K562 (cell line): Measurements from ENCODE around the gene CCL27. TPM values are rescaled to one million over a fixed set of nuclear protein-coding genes. Genes with fewer than 3 reads are reported as not detected.

Experiments used
- ARID3A ChIP-seq: IDR thresholded peaks from 2 replicates; pipeline ENCODE4 v1.6.1; 2012; ENCODE audit warnings: low read depth, low read length, improper control_type of control experiment, borderline replicate concordance
- BACH1 ChIP-seq: fragments of 200-800 bp; sonication (Bioruptor generic); IDR thresholded peaks from 2 replicates; pipeline ENCODE4 v1.6.1; 2016; ENCODE audit warnings: missing genetic modification characterization, missing compliant biosample characterization
- BMI1 ChIP-seq: fragments of 150-350 bp; IDR thresholded peaks from 2 replicates; pipeline ENCODE4 v1.6.1; 2014; ENCODE audit warnings: low read length
- CBX2 ChIP-seq: fragments of 200-600 bp; sonication (generic); IDR thresholded peaks from one replicate; pipeline ENCODE4 v1.6.1; 2012; ENCODE audit warnings: mild to moderate bottlenecking, low read length, inconsistent platforms; ENCODE audit not compliant: insufficient read depth, poor library complexity, severe bottlenecking
- E2F6 ChIP-seq, 2 experiments: IDR thresholded peaks; 2 replicates each; pipeline ENCODE4 v1.6.1; 2011; ENCODE audit warnings: borderline replicate concordance in 1 of 2, control low read depth in 1 of 2, low read depth in 1 of 2, low read length in 1 of 2, mild to moderate bottlenecking in 1 of 2, mixed read lengths in 1 of 2, moderate library complexity in 1 of 2; ENCODE audit not compliant: insufficient read depth in 1 of 2, insufficient read length in 1 of 2, poor library complexity in 1 of 2, severe bottlenecking in 1 of 2; ENCODE audit errors: extremely low read depth in 1 of 2
- FOS ChIP-seq: IDR thresholded peaks from 3 replicates; pipeline ENCODE4 v1.6.1; 2011; ENCODE audit not compliant: insufficient read length; ENCODE audit errors: extremely low read depth
- HNRNPH1 ChIP-seq: fragments of 200-400 bp; formaldehyde crosslinking; optimal IDR thresholded peaks from 2 replicates; pipeline ENCODE3; 2017; ENCODE audit warnings: low read depth, mild to moderate bottlenecking, low read length, moderate library complexity
- KHSRP ChIP-seq: fragments of 450-650 bp; IDR thresholded peaks from 2 replicates; pipeline ENCODE4 v1.6.1; 2017
- MAFF ChIP-seq: IDR thresholded peaks from 2 replicates; pipeline ENCODE4 v1.6.1; 2012; ENCODE audit warnings: low read length, improper control_type of control experiment
- NBN ChIP-seq: fragments of 450-650 bp; IDR thresholded peaks from 2 replicates; pipeline ENCODE4 v1.6.1; 2016; ENCODE audit warnings: low read depth, mild to moderate bottlenecking
- NCOR1 ChIP-seq: fragments of 450-650 bp; IDR thresholded peaks from 2 replicates; pipeline ENCODE4 v1.6.1; 2016; ENCODE audit warnings: mild to moderate bottlenecking, moderate library complexity
- RB1 ChIP-seq: fragments of 450-650 bp; IDR thresholded peaks from 2 replicates; pipeline ENCODE4 v1.6.1; 2017; ENCODE audit warnings: low read depth, mild to moderate bottlenecking
- RFX1 ChIP-seq: fragments of 450-650 bp; IDR thresholded peaks from 2 replicates; pipeline ENCODE4 v1.6.1; 2016; ENCODE audit warnings: mild to moderate bottlenecking, moderate library complexity
- SLC30A9 ChIP-seq: fragments of 250-450 bp; sonication (Bioruptor Pico); IDR thresholded peaks from 2 replicates; pipeline ENCODE4 v1.8.0; 2022; ENCODE audit warnings: mild to moderate bottlenecking, moderate library complexity
- SP1 ChIP-seq: sonication (generic); formaldehyde crosslinking; IDR thresholded peaks from 2 replicates; pipeline ENCODE4 v1.8.1; 2022; ENCODE audit warnings: mild to moderate bottlenecking, missing genetic modification reagents
- TAF15 ChIP-seq: fragments of 200-400 bp; formaldehyde crosslinking; IDR thresholded peaks from 2 replicates; pipeline ENCODE4 v1.6.1; 2017; ENCODE audit warnings: mild to moderate bottlenecking, low read depth, low read length, moderate library complexity
- VEZF1 ChIP-seq: fragments of 200-800 bp; sonication (Bioruptor generic); IDR thresholded peaks from 2 replicates; pipeline ENCODE4 v1.6.1; 2017; ENCODE audit warnings: missing genetic modification characterization, missing compliant biosample characterization
- WHSC1 ChIP-seq: IDR thresholded peaks from one replicate; pipeline ENCODE4 v1.6.1; 2012; ENCODE audit warnings: low read length, control low read depth, inconsistent platforms
- ZNF586 ChIP-seq: fragments of 450-650 bp; formaldehyde crosslinking; conservative IDR thresholded peaks from 2 replicates; pipeline ENCODE4 v1.4.0; 2020; ENCODE audit warnings: mild to moderate bottlenecking, moderate library complexity
- polyA plus RNA-seq, 8 experiments: library from polyadenylated mRNA; depleted of rRNA in 4 of 8; stranded (reverse) in 5 of 8; unstranded in 3 of 8; fragments of >200 nt; fragmentation: Nextera tagmentation in 2 of 8; fragmentation: Illumina TruSeq in 1 of 8; extraction: Ambion mirVana in 2 of 8; extraction: Trizol in 1 of 8; gene quantifications; 2 replicates each; pipeline versions ENCODE4 v1.2.1 to v1.2.3, GENCODE V29; 2011 to 2014; ENCODE audit warnings: inconsistent platforms in 1 of 8, missing spikeins in 1 of 8
- total RNA-seq, 7 experiments: library from RNA; depleted of rRNA in 6 of 7; stranded (reverse); fragments of >200 nt in 6 of 7; fragmentation: Illumina TruSeq in 2 of 7; extraction: Trizol in 2 of 7; gene quantifications; 2 replicates each; pipeline versions ENCODE4 v1.2.1 to v1.2.3, GENCODE V29; 2011 to 2021; ENCODE audit warnings: low replicate concordance in 1 of 7
- TF ChIP-seq, protein P1 (sequence below): fragments of 250-450 bp; sonication (Bioruptor Pico); IDR thresholded peaks from 2 replicates; pipeline ENCODE4 v1.4.0; 2020; ENCODE audit warnings: mild to moderate bottlenecking
- TF ChIP-seq, protein P2 (sequence below): sonication (generic); formaldehyde crosslinking; IDR thresholded peaks from 2 replicates; pipeline ENCODE4 v1.8.1; 2023; ENCODE audit warnings: mild to moderate bottlenecking, missing genetic modification reagents, moderate library complexity

CCL27 gene
- total and polyA plus RNA-seq, 9 of the 15 experiments (the other 6 are each of a cell fraction or from before 2014, with no cell fraction given) = 0.10 to 0.53 (median 0.27) TPM; not detected in 5

- no peak for TF ChIP-seq ARID3A
- TF ChIP-seq KHSRP = no peak
- TF ChIP-seq BMI1 = no peak
- no peak for TF ChIP-seq HNRNPH1
- TF ChIP-seq ZNF586 (CRISPR knock-in tag) = no peak
- no peak for TF ChIP-seq RB1
- TF ChIP-seq, protein P1, sequence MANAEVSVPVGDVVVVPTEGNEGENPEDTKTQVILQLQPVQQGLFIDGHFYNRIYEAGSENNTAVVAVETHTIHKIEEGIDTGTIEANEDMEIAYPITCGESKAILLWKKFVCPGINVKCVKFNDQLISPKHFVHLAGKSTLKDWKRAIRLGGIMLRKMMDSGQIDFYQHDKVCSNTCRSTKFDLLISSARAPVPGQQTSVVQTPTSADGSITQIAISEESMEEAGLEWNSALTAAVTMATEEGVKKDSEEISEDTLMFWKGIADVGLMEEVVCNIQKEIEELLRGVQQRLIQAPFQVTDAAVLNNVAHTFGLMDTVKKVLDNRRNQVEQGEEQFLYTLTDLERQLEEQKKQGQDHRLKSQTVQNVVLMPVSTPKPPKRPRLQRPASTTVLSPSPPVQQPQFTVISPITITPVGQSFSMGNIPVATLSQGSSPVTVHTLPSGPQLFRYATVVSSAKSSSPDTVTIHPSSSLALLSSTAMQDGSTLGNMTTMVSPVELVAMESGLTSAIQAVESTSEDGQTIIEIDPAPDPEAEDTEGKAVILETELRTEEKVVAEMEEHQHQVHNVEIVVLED (CRISPR knock-in tag) = no peak
- TF ChIP-seq FOS = peak; percentile 77
- TF ChIP-seq TAF15 = no peak
- TF ChIP-seq NBN = peak; percentile 57; the same call in 1 of the 2 replicates
- no peak for TF ChIP-seq CBX2
- no peak for TF ChIP-seq SLC30A9 (CRISPR knock-in tag)
- no peak for TF ChIP-seq BACH1 (tag)
- TF ChIP-seq WHSC1 = no peak
- TF ChIP-seq, protein P2, sequence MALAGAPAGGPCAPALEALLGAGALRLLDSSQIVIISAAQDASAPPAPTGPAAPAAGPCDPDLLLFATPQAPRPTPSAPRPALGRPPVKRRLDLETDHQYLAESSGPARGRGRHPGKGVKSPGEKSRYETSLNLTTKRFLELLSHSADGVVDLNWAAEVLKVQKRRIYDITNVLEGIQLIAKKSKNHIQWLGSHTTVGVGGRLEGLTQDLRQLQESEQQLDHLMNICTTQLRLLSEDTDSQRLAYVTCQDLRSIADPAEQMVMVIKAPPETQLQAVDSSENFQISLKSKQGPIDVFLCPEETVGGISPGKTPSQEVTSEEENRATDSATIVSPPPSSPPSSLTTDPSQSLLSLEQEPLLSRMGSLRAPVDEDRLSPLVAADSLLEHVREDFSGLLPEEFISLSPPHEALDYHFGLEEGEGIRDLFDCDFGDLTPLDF (CRISPR knock-in tag) = no peak
- TF ChIP-seq SP1 (CRISPR knock-in tag) = 0 out of 2 replicates have a peak, but pooled peaks have one; percentile 26
- TF ChIP-seq E2F6 (IDR thresholded peaks at IDR 0.05; ENCODE audit: borderline replicate concordance in 1 of 2, extremely low read depth in 1 of 2, insufficient read depth in 1 of 2, insufficient read length in 1 of 2, low read depth in 1 of 2, low read length in 1 of 2, poor library complexity in 1 of 2, severe bottlenecking in 1 of 2) = peak in 1 of 2 experiments; percentile 66
- peak; percentile 76 for TF ChIP-seq VEZF1 (CRISPR knock-in tag)
- no peak for TF ChIP-seq NCOR1
- no peak for TF ChIP-seq MAFF
- TF ChIP-seq RFX1 = no peak
Measured at GRCh38 chr9:34646211-34647083, 16.0 kb downstream of the CCL27 start, which contains the start of gene GALT (continued).
